ENCODE data around the gene GALNT2. TPM values are rescaled to one million over a fixed set of nuclear protein-coding genes. Genes with fewer than 3 reads are reported as not detected.

The GALNT2 gene
- polyA plus RNA-seq, 3 donors from 2014 or later = 18.5 to 30.0 (median 22.5) TPM

DNA sequence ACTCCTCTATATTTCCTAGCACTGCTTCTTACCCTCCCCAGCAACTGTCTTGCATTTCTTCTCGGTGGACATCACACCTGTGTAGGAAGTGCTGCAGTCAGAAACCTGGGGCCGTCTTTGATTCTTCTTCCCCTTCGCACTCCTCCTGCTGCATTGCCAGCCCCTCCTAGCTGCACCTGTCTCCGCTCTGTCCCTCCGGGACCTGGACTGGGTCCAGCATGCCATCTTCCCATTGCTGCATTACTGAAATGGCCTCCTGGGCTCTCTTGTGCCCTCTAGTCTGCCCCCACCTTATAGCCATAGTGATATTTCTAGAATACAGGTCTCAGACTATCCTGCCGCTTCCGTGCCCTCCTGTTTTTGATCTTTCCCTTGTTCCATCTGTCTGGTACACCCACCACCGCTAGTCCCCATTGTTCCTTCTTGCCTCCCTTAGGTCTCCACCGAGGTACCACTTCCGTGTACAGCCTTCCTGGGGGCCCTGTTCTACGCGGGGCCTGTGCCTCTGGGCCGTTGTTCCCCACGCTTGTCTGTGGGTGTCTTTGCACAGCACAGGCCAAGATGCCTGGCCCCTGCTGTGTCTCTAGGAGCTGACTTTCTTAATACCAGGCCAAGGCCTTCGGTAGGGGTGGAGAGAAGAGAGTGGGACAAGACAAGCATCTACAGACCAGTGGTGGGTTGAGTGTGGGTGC, 107.6 kb downstream of the GALNT2 start:
- peaks cover 41 to 68% of the 10 kb centered on the region in 2 donors for H3K4me1 Mint-ChIP-seq
- peak overlapping the region in 1 of 5 donors; percentile 17 for H3K4me3 Mint-ChIP-seq
- peaks cover 0 to 4% (median 0%) of the 10 kb centered on the region in 3 donors for H3K27me3 Mint-ChIP-seq (ENCODE audit: low read depth in 3 of 3)
- no peaks in the 10 kb centered on the region for H3K9me3 Mint-ChIP-seq
- H3K36me3 Mint-ChIP-seq = peaks cover 0 to 14% (median 8%) of the 10 kb centered on the region in 3 donors
- H3K27ac Mint-ChIP-seq = peak overlapping the region; percentile 29 to 61 (median 54)
- no peak for DNase-seq

DNA sequence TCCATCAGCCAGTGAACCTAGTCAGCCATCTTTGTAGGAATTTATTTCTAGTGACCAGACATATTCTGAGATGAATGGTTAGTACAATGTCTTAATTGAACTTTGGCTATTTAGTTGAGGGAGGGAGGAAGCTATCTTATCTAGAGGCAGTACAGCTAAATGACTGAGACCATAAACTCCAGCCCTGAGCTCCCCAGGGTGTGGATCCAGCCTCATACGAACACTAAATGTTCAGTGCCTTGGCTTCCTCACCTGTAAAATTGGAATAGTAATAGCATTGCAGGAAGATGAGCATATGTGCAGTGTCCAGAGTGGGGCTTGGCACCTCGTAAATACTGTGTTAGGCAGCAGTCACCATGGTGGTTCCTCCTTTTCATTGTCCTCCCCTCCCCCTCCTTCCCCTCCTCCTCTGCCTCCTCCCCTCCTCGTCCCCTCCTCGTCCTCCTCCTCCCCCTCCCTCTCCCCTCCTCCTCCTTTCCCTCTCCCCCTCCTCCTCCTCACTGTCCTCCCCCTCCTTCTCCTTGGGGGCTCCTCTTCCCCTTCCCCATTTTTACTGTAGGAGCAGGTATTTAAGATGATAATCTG, 108.2 kb downstream of the GALNT2 start:
- Mint-ChIP-seq H3K36me3 (peaks cover 1 to 16% (median 10%) of the 10 kb centered on the region in 3 donors), H3K4me1 (peaks cover 34 to 64% of the 10 kb centered on the region in 2 donors), H3K27me3 (ENCODE audit: low read depth in 3 of 3) (peaks cover 0 to 4% (median 0%) of the 10 kb centered on the region in 3 donors), H3K4me3 (peak overlapping the region in 1 of 5 donors; percentile 17), H3K27ac (peak overlapping the region in 5 of 6 donors; percentile 46 to 90 (median 57)), H3K9me3 (no peaks in the 10 kb centered on the region)
- DNase-seq = no peak

DNA sequence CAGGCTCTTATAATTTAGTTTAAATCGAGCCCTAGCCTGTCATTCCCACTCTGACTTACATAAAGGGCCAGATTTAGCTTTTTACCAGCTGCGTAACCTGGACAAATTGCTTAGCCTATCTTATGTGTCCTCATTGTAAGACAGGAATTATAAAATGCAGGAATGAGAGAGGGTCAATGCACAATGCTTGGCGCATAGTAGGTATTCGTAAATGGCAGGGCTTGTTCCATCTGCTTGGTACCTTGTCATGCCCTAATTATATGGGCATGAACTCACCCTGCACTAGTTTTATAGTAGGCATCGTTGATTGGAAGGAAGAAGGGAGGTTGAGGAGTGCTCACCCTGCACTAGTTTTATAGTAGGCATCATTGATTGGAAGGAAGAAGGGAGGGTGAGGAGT, 108.8 kb downstream of the GALNT2 start:
- Mint-ChIP-seq H3K36me3 (peaks cover 5 to 20% (median 15%) of the 10 kb centered on the region in 3 donors), H3K4me1 (peaks cover 31 to 64% of the 10 kb centered on the region in 2 donors), H3K27me3 (ENCODE audit: low read depth in 3 of 3) (peaks cover 0 to 4% (median 0%) of the 10 kb centered on the region in 3 donors), H3K9me3 (no peaks in the 10 kb centered on the region), H3K27ac (peak overlapping the region; percentile 46 to 90 (median 78)), H3K4me3 (peak overlapping the region in 3 of 5 donors; percentile 2 to 87 (median 78))
- DNase-seq = no peak

DNA sequence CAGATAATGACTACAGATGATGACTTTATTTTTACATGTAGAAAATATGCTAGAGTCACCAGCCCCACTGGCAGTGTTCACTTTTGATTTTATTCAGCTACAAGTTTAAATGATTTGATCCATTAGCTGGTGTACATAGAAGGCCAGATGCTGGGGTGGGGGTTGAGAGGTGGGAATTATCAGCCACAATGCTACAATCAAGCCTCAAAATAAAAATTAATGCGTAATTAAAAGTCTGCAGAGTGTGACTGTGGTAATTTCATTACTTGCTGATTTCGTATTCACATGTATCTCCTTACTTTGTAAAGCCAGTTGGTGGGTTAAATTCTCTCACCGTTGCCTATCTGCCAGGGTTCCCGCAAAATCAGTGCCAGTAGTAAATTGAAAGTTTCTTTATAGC, 109.3 kb downstream of the GALNT2 start:
- peaks cover 5 to 20% (median 19%) of the 10 kb centered on the region in 3 donors for H3K36me3 Mint-ChIP-seq
- peaks cover 0 to 4% (median 0%) of the 10 kb centered on the region in 3 donors for H3K27me3 Mint-ChIP-seq (ENCODE audit: low read depth in 3 of 3)
- peaks cover 31 to 66% of the 10 kb centered on the region in 2 donors for H3K4me1 Mint-ChIP-seq
- H3K27ac Mint-ChIP-seq = peak overlapping the region; percentile 65 to 93 (median 86)
- peak overlapping the region; percentile 77 to 87 (median 78) for H3K4me3 Mint-ChIP-seq
- H3K9me3 Mint-ChIP-seq = no peaks in the 10 kb centered on the region
- no peak for DNase-seq

DNA sequence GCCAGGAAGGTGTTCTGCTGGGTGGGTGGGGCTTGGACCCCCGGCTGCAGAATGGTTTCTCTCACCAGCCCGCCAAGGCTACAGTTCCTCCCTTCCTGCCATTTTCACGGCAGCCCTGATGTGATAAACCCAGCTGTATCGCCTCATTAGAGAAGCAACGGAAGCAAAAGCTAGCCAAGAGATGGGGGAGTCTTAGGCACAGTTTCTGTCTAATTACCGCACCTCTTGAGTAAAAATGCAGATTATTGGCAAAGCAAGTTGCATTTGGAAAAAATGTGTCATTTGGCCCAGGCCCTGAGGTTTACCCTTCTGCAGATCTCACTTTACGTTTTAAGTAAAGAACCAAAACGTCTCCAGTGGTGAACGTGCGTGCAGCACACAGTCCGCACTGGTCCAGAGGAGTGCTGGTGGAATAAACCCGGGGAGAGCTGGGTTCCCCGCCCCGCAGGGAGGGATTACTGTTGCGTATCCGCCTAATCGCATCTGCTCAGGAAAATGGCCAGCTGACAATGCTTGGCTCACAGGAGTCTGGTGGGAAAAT, 109.9 kb downstream of the GALNT2 start:
- peak overlapping the region; percentile 77 to 87 (median 78) for H3K4me3 Mint-ChIP-seq
- H3K27me3 Mint-ChIP-seq (ENCODE audit: low read depth in 3 of 3) = peaks cover 0 to 4% (median 0%) of the 10 kb centered on the region in 3 donors
- H3K36me3 Mint-ChIP-seq = peaks cover 5 to 24% (median 20%) of the 10 kb centered on the region in 3 donors
- H3K27ac Mint-ChIP-seq = peak overlapping the region; percentile 83 to 93 (median 88)
- peaks cover 32 to 66% of the 10 kb centered on the region in 2 donors for H3K4me1 Mint-ChIP-seq
- DNase-seq = peak; percentile 36 to 59 (median 45)
- H3K9me3 Mint-ChIP-seq = no peaks in the 10 kb centered on the region

DNA sequence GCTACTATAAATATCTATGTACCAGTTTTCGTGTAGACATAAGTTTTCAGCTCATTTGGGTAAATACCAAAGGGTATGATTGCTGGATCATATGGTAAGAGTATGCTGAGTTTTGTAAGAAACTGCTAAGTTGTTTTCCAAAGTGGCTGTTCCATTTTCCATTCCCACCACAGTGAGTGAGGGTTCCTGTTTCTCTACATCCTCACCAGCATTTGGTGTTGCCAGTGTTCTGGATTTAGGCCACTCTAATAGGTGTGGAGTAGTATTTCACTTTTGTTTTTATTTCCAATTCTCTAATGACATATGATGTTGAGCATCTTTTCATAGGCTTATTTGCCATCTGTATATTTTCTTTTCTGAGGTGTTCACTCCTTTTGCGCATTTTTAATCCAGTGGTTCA, 112.2 kb downstream of the GALNT2 start:
- peaks cover 0 to 4% (median 0%) of the 10 kb centered on the region in 3 donors for H3K27me3 Mint-ChIP-seq (ENCODE audit: low read depth in 3 of 3)
- peaks cover 5 to 24% (median 19%) of the 10 kb centered on the region in 3 donors for H3K36me3 Mint-ChIP-seq
- DNase-seq = no peak
- H3K27ac Mint-ChIP-seq = peak overlapping the region in 3 of 6 donors; percentile 1 to 72 (median 25)
- H3K4me3 Mint-ChIP-seq = no peak overlapping the region
- H3K4me1 Mint-ChIP-seq = peaks cover 32 to 65% of the 10 kb centered on the region in 2 donors
- no peaks in the 10 kb centered on the region for H3K9me3 Mint-ChIP-seq

DNA sequence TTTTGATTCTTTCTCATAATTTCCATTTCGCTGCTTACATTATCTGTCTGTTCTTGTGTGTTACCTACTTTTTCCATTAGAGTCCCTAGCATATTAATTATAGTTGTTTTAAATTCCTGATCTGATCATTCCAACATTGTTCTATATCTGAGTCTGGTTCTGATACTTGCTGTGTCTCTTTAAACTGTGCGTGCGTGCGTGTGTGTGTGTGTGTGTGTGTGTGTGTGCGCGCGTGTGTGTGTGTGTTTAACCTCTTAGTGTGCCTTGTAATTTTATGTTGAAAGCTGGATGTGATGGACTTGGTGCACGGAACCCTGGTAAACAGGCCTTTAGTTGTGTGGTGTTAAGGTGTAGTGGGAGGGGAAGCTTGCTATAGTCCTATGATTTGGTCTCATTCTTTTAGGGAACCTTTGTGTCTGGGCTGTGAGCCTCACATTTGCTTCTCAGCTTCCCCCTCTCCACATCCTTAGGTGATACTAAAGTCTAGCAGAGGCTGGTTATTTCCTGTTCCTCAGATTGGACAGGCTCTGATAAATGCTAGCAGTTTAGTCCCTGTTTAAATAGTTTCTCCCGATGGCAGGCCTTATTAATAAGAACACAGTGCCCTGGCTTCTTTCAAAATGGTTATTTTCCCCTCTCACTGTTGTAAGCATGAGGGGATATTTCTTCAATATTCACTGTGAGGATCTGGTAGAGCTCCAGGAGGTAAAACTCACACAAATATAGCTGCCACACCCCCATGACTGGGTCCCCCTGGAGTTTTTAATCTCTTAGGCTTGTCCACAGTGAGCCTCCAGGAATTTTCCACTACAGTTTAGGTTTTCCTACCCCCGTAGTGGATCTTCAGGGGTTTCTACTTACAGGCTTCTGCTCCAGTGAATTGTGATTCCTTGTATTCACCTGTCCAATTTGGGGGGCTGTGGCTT, 118.3 kb downstream of the GALNT2 start:
- Mint-ChIP-seq H3K27ac (peak overlapping the region in 5 of 6 donors; percentile 43 to 91 (median 72)), H3K4me3 (peak overlapping the region in 4 of 5 donors; percentile 57 to 78 (median 68))

DNA sequence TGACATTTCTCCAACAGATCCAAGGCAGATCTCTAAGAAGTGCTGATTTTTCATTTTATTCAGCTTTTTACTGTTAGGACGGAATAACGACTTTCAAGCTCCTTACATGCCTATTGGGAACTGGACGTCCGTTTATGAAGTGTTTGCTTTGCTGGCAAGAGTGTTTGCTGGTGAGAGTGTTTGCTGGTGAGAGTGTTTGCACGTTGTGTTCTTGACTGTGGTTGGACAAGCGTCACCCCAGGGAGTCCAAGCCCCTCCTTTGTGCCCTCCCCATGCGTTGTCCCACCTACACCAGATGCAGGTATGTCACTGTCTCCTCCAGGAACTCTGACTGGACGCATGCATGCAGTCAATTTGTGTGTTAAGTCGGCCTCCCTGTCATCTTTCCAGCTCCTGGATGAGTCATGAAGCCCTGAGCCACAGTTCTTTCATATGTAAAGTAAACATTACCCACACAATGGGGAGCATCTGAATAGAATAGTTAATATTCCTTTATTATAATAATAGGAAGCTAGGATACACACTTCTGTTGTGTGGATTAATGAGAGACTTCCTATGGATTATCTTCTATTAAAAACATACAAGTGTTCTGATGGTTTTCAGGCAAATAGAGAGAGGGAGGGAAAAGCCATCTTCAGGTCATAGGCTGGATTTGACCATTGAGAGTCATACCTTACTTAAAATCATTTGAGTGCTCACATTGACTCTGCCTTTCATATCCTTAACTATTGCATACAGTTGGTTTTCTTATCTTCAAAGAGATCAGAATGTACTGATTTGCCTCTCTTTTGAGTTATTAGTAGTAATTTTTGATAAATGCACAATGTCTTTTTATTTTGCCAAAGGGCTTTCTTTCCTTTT, 119.2 kb downstream of the GALNT2 start:
- Mint-ChIP-seq H3K4me1 (peaks cover 41 to 51% of the 10 kb centered on the region in 2 donors), H3K4me3 (peak overlapping the region; percentile 68 to 78 (median 71)), H3K27me3 (ENCODE audit: low read depth in 3 of 3) (peaks cover 0 to 2% (median 0%) of the 10 kb centered on the region in 3 donors), H3K36me3 (peaks cover 6 to 21% (median 8%) of the 10 kb centered on the region in 3 donors), H3K9me3 (no peaks in the 10 kb centered on the region), H3K27ac (peak overlapping the region; percentile 65 to 91 (median 80))
- DNase-seq = no peak

More for the DNA sequence above, 118.3 kb downstream of the GALNT2 start:
- DNase-seq = no peak
- peaks cover 9 to 29% (median 11%) of the 10 kb centered on the region in 3 donors for H3K36me3 Mint-ChIP-seq
- no peaks in the 10 kb centered on the region for H3K9me3 Mint-ChIP-seq
- H3K27me3 Mint-ChIP-seq (ENCODE audit: low read depth in 3 of 3) = peaks cover 0 to 2% (median 0%) of the 10 kb centered on the region in 3 donors
- H3K4me1 Mint-ChIP-seq = peaks cover 40 to 59% of the 10 kb centered on the region in 2 donors

DNA sequence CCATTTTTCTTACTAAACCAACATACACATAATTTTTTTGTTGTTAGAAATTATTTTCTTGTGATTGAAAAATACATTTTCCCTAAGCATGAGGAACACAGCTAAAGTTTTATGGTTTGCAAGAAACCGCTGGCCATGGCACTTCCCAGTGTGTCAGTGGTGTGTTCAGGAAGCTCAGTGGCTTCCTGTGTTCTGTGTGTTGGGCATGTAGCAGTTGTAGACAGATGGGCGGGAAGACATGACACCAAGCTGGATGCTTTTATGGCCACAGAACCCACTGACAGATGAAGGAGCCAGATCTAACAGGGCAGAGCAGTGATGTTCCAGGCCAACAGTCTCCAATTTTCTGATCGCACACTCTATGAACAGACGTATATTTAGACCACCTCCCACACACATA, 119.8 kb downstream of the GALNT2 start:
- DNase-seq = peak; percentile 43 to 55 (median 49)
- Mint-ChIP-seq H3K27me3 (ENCODE audit: low read depth in 3 of 3) (peaks cover 0 to 2% (median 0%) of the 10 kb centered on the region in 3 donors), H3K9me3 (no peaks in the 10 kb centered on the region), H3K4me3 (peak overlapping the region; percentile 68 to 78 (median 71)), H3K4me1 (peaks cover 39 to 51% of the 10 kb centered on the region in 2 donors), H3K27ac (peak overlapping the region; percentile 65 to 84 (median 80)), H3K36me3 (peaks cover 6 to 15% (median 8%) of the 10 kb centered on the region in 3 donors)

DNA sequence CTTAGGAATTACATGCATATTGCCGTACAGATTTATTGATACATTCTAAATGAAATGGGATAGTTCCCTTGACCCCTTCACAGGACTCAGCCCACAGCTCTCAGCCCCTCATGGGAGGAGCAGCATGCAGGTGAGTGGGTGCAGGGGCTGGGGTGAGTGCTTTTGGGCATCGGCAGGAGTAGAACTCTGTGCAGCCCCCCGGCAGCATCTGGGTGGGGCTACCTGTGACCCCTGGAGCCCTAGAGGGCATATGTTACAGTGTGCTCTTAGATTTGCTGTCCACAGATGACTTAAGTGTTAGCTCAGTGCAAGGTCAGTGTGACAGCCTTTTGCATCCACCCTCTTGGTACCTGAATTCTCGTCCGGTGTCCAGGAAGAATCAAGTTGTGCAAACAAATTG, 120.3 kb downstream of the GALNT2 start:
- H3K4me1 Mint-ChIP-seq = peaks cover 39 to 50% of the 10 kb centered on the region in 2 donors
- peak overlapping the region; percentile 68 to 78 (median 71) for H3K4me3 Mint-ChIP-seq
- H3K27ac Mint-ChIP-seq = peak overlapping the region; percentile 65 to 84 (median 80)
- DNase-seq = no peak
- H3K9me3 Mint-ChIP-seq = no peaks in the 10 kb centered on the region
- H3K27me3 Mint-ChIP-seq (ENCODE audit: low read depth in 3 of 3) = peaks cover 0 to 2% (median 0%) of the 10 kb centered on the region in 3 donors
- peaks cover 6 to 15% (median 8%) of the 10 kb centered on the region in 3 donors for H3K36me3 Mint-ChIP-seq

DNA sequence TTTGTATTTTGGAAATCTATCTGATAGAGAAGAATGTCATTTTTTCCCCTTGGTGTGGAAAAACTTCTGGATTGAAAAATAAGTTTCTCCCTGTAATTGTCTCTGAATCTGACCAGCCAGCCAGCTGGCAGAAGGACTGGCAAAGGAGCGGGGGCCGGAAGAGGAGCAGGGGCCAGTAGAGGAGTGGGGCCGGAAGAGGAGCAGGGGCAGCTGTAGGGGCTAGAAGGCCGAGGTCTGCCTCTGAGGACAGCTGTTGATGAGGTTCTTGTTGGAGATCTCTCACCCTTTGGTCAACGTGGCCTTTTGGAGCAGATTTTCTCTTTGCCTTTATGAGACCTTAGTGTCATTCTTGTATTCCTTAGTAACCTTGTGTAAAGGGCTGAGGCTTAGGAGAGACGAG, 121.8 kb downstream of the GALNT2 start:
- DNase-seq = no peak
- H3K4me1 Mint-ChIP-seq = peaks cover 39 to 46% of the 10 kb centered on the region in 2 donors

DNA sequence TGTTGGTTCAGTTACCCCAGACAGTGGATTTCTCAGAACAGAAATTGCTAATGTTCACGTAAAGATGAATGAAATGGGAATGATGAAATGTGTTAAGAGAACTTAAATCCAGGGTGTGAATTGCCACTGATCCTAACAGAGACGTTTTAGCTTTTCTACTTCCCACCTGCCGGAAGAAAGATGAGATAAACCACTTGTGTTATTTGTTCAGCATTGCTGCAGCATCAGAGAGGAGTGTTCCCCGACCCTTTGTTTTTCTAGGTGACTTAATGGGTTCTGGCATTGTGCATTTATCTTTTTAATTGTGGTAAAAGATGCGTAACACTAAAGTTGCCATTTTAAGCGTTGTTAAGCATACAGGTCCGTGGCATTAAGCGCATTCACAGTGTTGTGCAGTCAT, 122.3 kb downstream of the GALNT2 start:
- peaks cover 0 to 2% (median 0%) of the 10 kb centered on the region in 3 donors for H3K27me3 Mint-ChIP-seq (ENCODE audit: low read depth in 3 of 3)
- H3K36me3 Mint-ChIP-seq = peaks cover 5 to 8% (median 8%) of the 10 kb centered on the region in 3 donors
- DNase-seq = no peak
- H3K4me3 Mint-ChIP-seq = no peak overlapping the region
- H3K4me1 Mint-ChIP-seq = peaks cover 39 to 45% of the 10 kb centered on the region in 2 donors
- no peaks in the 10 kb centered on the region for H3K9me3 Mint-ChIP-seq
- peak overlapping the region in 1 of 6 donors; percentile 14 for H3K27ac Mint-ChIP-seq

More for the DNA sequence above, 121.8 kb downstream of the GALNT2 start:
- H3K9me3 Mint-ChIP-seq = no peaks in the 10 kb centered on the region
- peaks cover 6 to 9% (median 8%) of the 10 kb centered on the region in 3 donors for H3K36me3 Mint-ChIP-seq
- H3K4me3 Mint-ChIP-seq = no peak overlapping the region
- peak overlapping the region in 3 of 6 donors; percentile 48 to 83 (median 54) for H3K27ac Mint-ChIP-seq
- H3K27me3 Mint-ChIP-seq (ENCODE audit: low read depth in 3 of 3) = peaks cover 0 to 2% (median 0%) of the 10 kb centered on the region in 3 donors
